Small intestine (tissue), 16 donors: ENCODE measurements around the gene POMT1. TPM values are rescaled to one million over a fixed set of nuclear protein-coding genes. Genes with fewer than 3 reads are reported as not detected.
"Not testable (repeated sequence)": the region's sequence is repeated elsewhere in the genome, so short reads cannot be mapped to it uniquely, and the experiment has no call there.

Experiments
- DNase-seq, 2 donors: peaks; one replicate each; pipeline versions ENCODE4 v3.0.0 to v3.0.0-alpha.2; 2013
- FAIRE-seq: peaks from 2 replicates; lab custom pipeline; 2012; peaks lifted over from hg19 to GRCh38; lab: Jason Lieb, UNC
- H3K27ac ChIP-seq, 3 donors: one replicate each; pipeline ENCODE4 v1.5.1; 2013; ENCODE audit warnings: low read length in 2 of 3, mild to moderate bottlenecking in 2 of 3, control low read depth in 1 of 3, inconsistent platforms in 1 of 3, low read depth in 1 of 3, moderate library complexity in 1 of 3
- H3K27me3 ChIP-seq, 3 donors: one replicate each; pipeline ENCODE4 v1.6.1; 2013; ENCODE audit warnings: low read length in 3 of 3, inconsistent platforms in 1 of 3; ENCODE audit not compliant: control insufficient read depth in 3 of 3, insufficient read depth in 3 of 3
- H3K36me3 ChIP-seq, 3 donors: one replicate each; pipeline ENCODE4 v1.6.1; 2013; ENCODE audit warnings: low read length in 3 of 3, inconsistent platforms in 1 of 3, low read depth in 1 of 3, mild to moderate bottlenecking in 1 of 3, moderate library complexity in 1 of 3; ENCODE audit not compliant: control insufficient read depth in 3 of 3, insufficient read depth in 2 of 3
- H3K4me1 ChIP-seq, 3 donors: one replicate each; pipeline ENCODE4 v1.6.1; 2013; ENCODE audit warnings: low read length in 2 of 3, inconsistent platforms in 1 of 3, low read depth in 1 of 3, mild to moderate bottlenecking in 1 of 3, moderate library complexity in 1 of 3; ENCODE audit not compliant: control insufficient read depth in 3 of 3, insufficient read depth in 2 of 3
- H3K4me3 ChIP-seq, 3 donors: one replicate each; pipeline ENCODE4 v1.5.1; 2013; ENCODE audit warnings: low read length in 3 of 3, control low read depth in 1 of 3, inconsistent platforms in 1 of 3, low read depth in 1 of 3, mild to moderate bottlenecking in 1 of 3, moderate library complexity in 1 of 3
- H3K9me3 ChIP-seq, 2 donors: one replicate each; pipeline ENCODE4 v1.6.1; 2013; ENCODE audit warnings: low read depth in 1 of 2, low read length in 1 of 2; ENCODE audit not compliant: control insufficient read depth in 2 of 2, insufficient read depth in 1 of 2
- whole genome bisulfite sequencing, 3 donors: extraction: QIAGEN DNeasy Blood & Tissue Kit; methylation state at CpG; one replicate each; pipeline ENCODE4 v1.1.7; 2013; 5-methylcytosine and 5-hydroxymethylcytosine counted together
- long read RNA-seq, 10 donors: transcript quantifications; one replicate each; lab custom pipeline, GENCODE V29; 2026
- polyA plus RNA-seq, 4 donors: library from polyadenylated mRNA; stranded (reverse) in 3 of 4; unstranded in 1 of 4; fragments of 200-250 nt in 3 of 4; fragments of 120-200 nt in 1 of 4; gene quantifications; one replicate each; pipeline versions ENCODE4 v1.2.1 to v1.2.3, GENCODE V29; 2013
- donor health status: healthy with polysubstance abuse.
- donor health status: control.
- donor health status: control.
- donor health status: Bipolar disorder and iron deficiency.
- donor health status: healthy.

The POMT1 gene, protein sequence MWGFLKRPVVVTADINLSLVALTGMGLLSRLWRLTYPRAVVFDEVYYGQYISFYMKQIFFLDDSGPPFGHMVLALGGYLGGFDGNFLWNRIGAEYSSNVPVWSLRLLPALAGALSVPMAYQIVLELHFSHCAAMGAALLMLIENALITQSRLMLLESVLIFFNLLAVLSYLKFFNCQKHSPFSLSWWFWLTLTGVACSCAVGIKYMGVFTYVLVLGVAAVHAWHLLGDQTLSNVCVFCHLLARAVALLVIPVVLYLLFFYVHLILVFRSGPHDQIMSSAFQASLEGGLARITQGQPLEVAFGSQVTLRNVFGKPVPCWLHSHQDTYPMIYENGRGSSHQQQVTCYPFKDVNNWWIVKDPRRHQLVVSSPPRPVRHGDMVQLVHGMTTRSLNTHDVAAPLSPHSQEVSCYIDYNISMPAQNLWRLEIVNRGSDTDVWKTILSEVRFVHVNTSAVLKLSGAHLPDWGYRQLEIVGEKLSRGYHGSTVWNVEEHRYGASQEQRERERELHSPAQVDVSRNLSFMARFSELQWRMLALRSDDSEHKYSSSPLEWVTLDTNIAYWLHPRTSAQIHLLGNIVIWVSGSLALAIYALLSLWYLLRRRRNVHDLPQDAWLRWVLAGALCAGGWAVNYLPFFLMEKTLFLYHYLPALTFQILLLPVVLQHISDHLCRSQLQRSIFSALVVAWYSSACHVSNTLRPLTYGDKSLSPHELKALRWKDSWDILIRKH
- polyA plus RNA-seq, result 10 to 100 TPM; 15.0 to 53.2 (median 35.5) TPM
- long read RNA-seq, donor 1, partial matches to known transcripts, result 0 of 5 reads
- long read RNA-seq, donor 1, other reads (novel, unspliced or antisense), result 0 of 5 reads
- long read RNA-seq, donor 2, partial matches to known transcripts, result 0 of 1 reads
- long read RNA-seq, donor 2, other reads (novel, unspliced or antisense), result 0 of 1 reads
- long read RNA-seq, donor 3, partial matches to known transcripts, result 6 of 7 reads
- long read RNA-seq, donor 3, other reads (novel, unspliced or antisense), result 0 of 7 reads
- long read RNA-seq, donor 4, result 0 reads
- long read RNA-seq, donor 5, partial matches to known transcripts, result 9 of 10 reads
- long read RNA-seq, donor 5, other reads (novel, unspliced or antisense), result 0 of 10 reads
- long read RNA-seq, donor 6, partial matches to known transcripts, result 14 of 14 reads
- long read RNA-seq, donor 6, other reads (novel, unspliced or antisense), result 0 of 14 reads
- long read RNA-seq, donor 7, result 0 reads
- long read RNA-seq, donor 8, result 0 reads
- long read RNA-seq, donor 9, result 0 reads
- long read RNA-seq, donor 10, partial matches to known transcripts, result 0 of 11 reads
- long read RNA-seq, donor 10, other reads (novel, unspliced or antisense), result 8 of 11 reads

GRCh38 chr9:131502781-131503625, at the start of gene POMT1:
Gene POMT1, plus strand, starts transcription at chr9:131502918. Its CDS starts 1,301 bp downstream, at chr9:131504219.
- no peaks in the 10 kb centered on the region for H3K9me3 ChIP-seq
- peak within 1 kb of the TSS in 2 of 3 donors; percentile 39 to 71 for H3K27ac ChIP-seq
- H3K27me3 ChIP-seq, result no peaks in the 10 kb centered on the region
- WGBS, 3 donors, result 0 to 1% (median 1%) methylated on average over 74 to 83 of the region's 83 CpGs
- H3K4me1 ChIP-seq, result peaks cover 0 to 14% (median 9%) of the 10 kb centered on the region in 3 donors
- FAIRE-seq (no peak), DNase-seq (peak; percentile 93)
- H3K4me3 ChIP-seq, result peak within 1 kb of the TSS; percentile 72 to 82 (median 81)
- H3K36me3 ChIP-seq, result peaks cover under 1 to 31% (median 3%) of the 10 kb centered on the region in 3 donors

GRCh38 chr9:131454028-131454427, 48.7 kb upstream of the POMT1 start:
- FAIRE-seq (no peak), DNase-seq (no peak)
- Histone ChIP-seq H3K27me3 (no peaks in the 10 kb centered on the region), H3K4me1 (no peaks in the 10 kb centered on the region), H3K36me3 (peaks cover 25 to 64% (median 31%) of the 10 kb centered on the region in 3 donors), H3K9me3 (no peaks in the 10 kb centered on the region), H3K27ac (no peak overlapping the region), H3K4me3 (no peak overlapping the region)

DNA sequence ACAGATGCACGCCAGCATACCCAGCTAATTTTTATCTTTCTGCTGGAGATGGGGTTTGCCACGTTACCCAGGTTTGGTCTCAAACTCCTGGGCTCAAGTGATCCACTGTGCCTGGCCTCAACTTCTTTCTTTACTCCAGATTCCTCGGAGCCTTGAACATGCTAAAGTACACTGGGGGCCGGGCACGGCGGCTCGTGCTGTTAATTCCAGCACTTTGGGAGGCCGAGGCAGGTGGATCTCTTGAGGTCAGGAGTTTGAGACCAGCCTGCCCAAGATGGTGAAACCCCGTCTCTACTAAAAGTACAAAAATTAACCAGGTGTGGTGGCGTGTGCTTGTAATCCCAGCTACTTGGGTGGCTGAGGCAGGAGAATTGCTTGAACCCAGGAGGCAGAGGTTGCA, 47.1 kb upstream of the POMT1 start:
- 97 to 98% (median 97%) methylated on average over 10 of the region's 10 CpGs for WGBS, 3 donors
- not testable (repeated sequence) for H3K9me3 ChIP-seq, H3K4me3 ChIP-seq, H3K4me1 ChIP-seq, H3K27ac ChIP-seq, H3K27me3 ChIP-seq, DNase-seq, FAIRE-seq
- peaks cover 36 to 70% (median 36%) of the 10 kb centered on the region in 3 donors for H3K36me3 ChIP-seq

DNA sequence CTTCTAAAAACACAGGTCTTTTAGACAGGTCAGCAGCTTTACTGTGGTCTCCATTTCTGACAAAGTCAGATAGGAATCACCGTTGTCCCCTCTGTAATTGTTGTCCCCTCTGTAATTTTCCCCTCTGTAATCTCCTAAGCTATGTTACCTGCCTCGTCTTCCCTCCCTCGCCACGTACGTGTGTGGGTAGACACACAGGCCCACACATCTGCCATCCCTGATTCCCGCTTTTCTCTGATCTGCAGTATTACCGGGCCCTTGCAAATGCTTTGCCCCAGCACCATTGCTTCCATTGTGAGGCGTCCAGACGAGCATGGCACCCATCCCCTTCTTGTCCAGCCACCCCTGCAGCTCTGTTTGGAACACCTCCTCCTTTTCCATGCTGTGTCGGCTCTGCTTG, 45.0 kb upstream of the POMT1 start:
- no peak for FAIRE-seq
- Histone ChIP-seq H3K36me3 (peaks cover 40 to 75% (median 43%) of the 10 kb centered on the region in 3 donors), H3K4me3 (no peak overlapping the region), H3K9me3 (no peaks in the 10 kb centered on the region), H3K27ac (no peak overlapping the region), H3K4me1 (no peaks in the 10 kb centered on the region), H3K27me3 (no peaks in the 10 kb centered on the region)
- 92 to 96% (median 94%) methylated on average over 10 of the region's 10 CpGs for WGBS, 3 donors
- no peak for DNase-seq

- Histone ChIP-seq H3K27ac (no peak overlapping the region), H3K9me3 (no peaks in the 10 kb centered on the region), H3K4me3 (no peak overlapping the region), H3K4me1 (no peaks in the 10 kb centered on the region), H3K36me3 (peaks cover 36 to 79% (median 40%) of the 10 kb centered on the region in 3 donors), H3K27me3 (no peaks in the 10 kb centered on the region)
- WGBS, 3 donors, result 95 to 98% (median 97%) methylated on average over 10 of the region's 10 CpGs
- DNase-seq, result no peak
- no peak for FAIRE-seq
Observed at GRCh38 chr9:131459056-131459455, 43.7 kb upstream of the POMT1 start.

DNA sequence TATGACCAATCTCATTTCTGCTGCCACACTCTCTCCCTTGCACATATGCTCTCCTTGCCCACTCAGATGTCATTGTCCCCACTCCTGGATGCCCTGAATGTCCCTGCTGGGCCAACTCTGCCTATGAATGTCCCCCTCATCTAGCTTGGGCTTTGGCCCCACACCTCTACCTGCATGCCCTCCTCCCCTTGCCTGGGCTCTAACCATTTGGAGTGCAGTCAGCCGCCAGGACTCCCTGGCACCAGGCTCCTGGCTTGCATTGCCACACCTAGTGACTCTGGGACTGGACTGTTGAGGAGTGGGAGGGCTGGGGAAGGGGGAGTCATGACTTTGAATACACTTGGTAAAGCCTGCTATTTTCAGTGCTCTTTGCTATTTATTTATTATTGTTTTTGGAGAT, 41.6 kb upstream of the POMT1 start:
- H3K9me3 ChIP-seq, result no peaks in the 10 kb centered on the region
- peaks cover 34 to 78% (median 41%) of the 10 kb centered on the region in 3 donors for H3K36me3 ChIP-seq
- WGBS, 3 donors, result 81 to 100% (median 91%) methylated on average over 1 of the region's 1 CpG
- DNase-seq, result no peak
- no peak overlapping the region for H3K27ac ChIP-seq
- no peaks in the 10 kb centered on the region for H3K4me1 ChIP-seq
- FAIRE-seq, result no peak
- no peaks in the 10 kb centered on the region for H3K27me3 ChIP-seq
- no peak overlapping the region for H3K4me3 ChIP-seq

GRCh38 chr9:131464354-131465000, 38.2 kb upstream of the POMT1 start:
- H3K9me3 ChIP-seq, result no peaks in the 10 kb centered on the region
- 88 to 89% (median 88%) methylated on average over 24 of the region's 24 CpGs for WGBS, 3 donors
- no peak for DNase-seq
- H3K27ac ChIP-seq, result no peak overlapping the region
- peaks cover 32 to 75% (median 40%) of the 10 kb centered on the region in 3 donors for H3K36me3 ChIP-seq
- FAIRE-seq, result no peak
- no peaks in the 10 kb centered on the region for H3K4me1 ChIP-seq
- H3K4me3 ChIP-seq, result no peak overlapping the region
- no peaks in the 10 kb centered on the region for H3K27me3 ChIP-seq
